ENCODE data around the gene PKN3. TPM values are rescaled to one million over a fixed set of nuclear protein-coding genes. Genes with fewer than 3 reads are reported as not detected.

Gene PKN3
- total RNA-seq, 1 donor: 3.6 TPM

DNA sequence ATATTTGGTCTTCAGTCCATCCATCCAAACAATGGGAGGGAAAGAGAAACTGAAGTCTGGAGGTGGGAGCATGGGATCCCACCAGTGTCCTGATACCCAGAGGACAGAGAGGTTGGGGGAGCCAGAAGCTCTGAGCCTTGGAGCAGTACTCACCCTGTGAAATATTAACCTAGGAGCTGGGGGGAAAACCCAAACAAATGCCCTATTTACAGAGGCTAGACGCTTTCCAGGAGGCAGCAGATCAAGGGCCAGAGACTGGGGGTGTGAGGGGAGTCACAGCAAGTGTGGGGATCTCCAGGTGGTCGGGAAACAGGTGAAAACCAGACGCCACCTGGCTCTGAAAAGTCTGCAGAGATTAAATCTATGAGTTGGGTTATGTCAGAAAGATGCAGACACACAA lies 63.2 kb downstream of the PKN3 start:
- no peak for DNase-seq (ENCODE audit: low read depth)
- TF ChIP-seq, protein P1, sequence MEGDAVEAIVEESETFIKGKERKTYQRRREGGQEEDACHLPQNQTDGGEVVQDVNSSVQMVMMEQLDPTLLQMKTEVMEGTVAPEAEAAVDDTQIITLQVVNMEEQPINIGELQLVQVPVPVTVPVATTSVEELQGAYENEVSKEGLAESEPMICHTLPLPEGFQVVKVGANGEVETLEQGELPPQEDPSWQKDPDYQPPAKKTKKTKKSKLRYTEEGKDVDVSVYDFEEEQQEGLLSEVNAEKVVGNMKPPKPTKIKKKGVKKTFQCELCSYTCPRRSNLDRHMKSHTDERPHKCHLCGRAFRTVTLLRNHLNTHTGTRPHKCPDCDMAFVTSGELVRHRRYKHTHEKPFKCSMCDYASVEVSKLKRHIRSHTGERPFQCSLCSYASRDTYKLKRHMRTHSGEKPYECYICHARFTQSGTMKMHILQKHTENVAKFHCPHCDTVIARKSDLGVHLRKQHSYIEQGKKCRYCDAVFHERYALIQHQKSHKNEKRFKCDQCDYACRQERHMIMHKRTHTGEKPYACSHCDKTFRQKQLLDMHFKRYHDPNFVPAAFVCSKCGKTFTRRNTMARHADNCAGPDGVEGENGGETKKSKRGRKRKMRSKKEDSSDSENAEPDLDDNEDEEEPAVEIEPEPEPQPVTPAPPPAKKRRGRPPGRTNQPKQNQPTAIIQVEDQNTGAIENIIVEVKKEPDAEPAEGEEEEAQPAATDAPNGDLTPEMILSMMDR (IDR thresholded peaks at IDR 0.05; ENCODE audit: insufficient read depth, low read length): no peak
- H3K4me3 ChIP-seq (ENCODE audit: low read depth, low read length): no peak overlapping the region

DNA sequence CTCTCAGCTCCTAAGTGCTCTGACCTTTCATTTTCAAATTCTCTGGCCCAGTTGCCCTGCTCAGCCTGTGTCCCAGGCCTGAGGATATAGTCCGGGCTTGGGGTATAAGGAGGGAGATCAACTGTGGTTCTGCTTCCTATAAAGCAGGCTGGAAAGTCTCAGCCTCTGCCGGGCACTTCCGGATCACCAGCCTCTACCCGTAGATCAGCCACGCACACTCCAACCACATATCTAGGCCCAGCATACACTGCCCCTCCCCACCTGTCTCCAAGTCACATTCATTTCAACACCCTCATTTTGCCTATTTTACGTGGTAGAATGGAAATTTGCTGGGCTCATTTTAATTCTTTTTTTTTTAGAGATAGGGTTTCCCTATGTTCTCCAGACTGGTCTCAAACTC lies 66.3 kb downstream of the PKN3 start:
- DNase-seq (ENCODE audit: low read depth): no peak
- H3K4me3 ChIP-seq (ENCODE audit: low read depth, low read length): no peak overlapping the region
- TF ChIP-seq, protein P1 (IDR thresholded peaks at IDR 0.05; ENCODE audit: insufficient read depth, low read length): no peak

Small RNA genes lying within 50 kb of the gene (small RNA-seq; reads per million reads assigned to genes)
- gene RF00017 (not detected), gene RN7SL560P (not detected)

Other genes with a start within 250 kb of the PKN3 start
- 10.5 and 25.4 TPM in 2 replicates for gene ODF2, start 246.5 kb upstream of the PKN3 start, total RNA-seq (ENCODE audit: low replicate concordance)
- 15.9 and 42.6 TPM in 2 replicates for gene GLE1, start 197.8 kb upstream of the PKN3 start, total RNA-seq (ENCODE audit: low replicate concordance)
- gene SPTAN1, start 149.9 kb upstream of the PKN3 start, total RNA-seq (ENCODE audit: low replicate concordance): 287 and 673 TPM in 2 replicates
- gene DYNC2I2, start 45.7 kb upstream of the PKN3 start, total RNA-seq (ENCODE audit: low replicate concordance): 42.8 and 65.7 TPM in 2 replicates
- 313 and 1,883 TPM in 2 replicates for gene SET, start 13.3 kb upstream of the PKN3 start, total RNA-seq (ENCODE audit: low replicate concordance)
- 18.9 and 31.2 TPM in 2 replicates for gene ZDHHC12, start 21.6 kb downstream of the PKN3 start, total RNA-seq (ENCODE audit: low replicate concordance)
- 24.3 and 76.3 TPM in 2 replicates for gene ZER1, start 69.4 kb downstream of the PKN3 start, total RNA-seq (ENCODE audit: low replicate concordance)
- 21.0 and 24.2 TPM in 2 replicates for gene TBC1D13, start 84.8 kb downstream of the PKN3 start, total RNA-seq (ENCODE audit: low replicate concordance)
- gene ENDOG, start 116.0 kb downstream of the PKN3 start, total RNA-seq (ENCODE audit: low replicate concordance): 11.1 and 14.3 TPM in 2 replicates
- 14.9 and 15.0 TPM in 2 replicates for gene SPOUT1, start 127.3 kb downstream of the PKN3 start, total RNA-seq (ENCODE audit: low replicate concordance)
- gene KYAT1, start 179.4 kb downstream of the PKN3 start, total RNA-seq (ENCODE audit: low replicate concordance): 5.3 and 6.8 TPM in 2 replicates
- 19.6 and 50.6 TPM in 2 replicates for gene LRRC8A, start 179.6 kb downstream of the PKN3 start, total RNA-seq (ENCODE audit: low replicate concordance)
- gene PHYHD1, start 218.5 kb downstream of the PKN3 start, total RNA-seq (ENCODE audit: low replicate concordance): 8.5 and 13.1 TPM in 2 replicates
- 17.6 and 27.4 TPM in 2 replicates for gene DOLK, start 245.1 kb downstream of the PKN3 start, total RNA-seq (ENCODE audit: low replicate concordance)
- 37.0 and 69.1 TPM in 2 replicates for gene NUP188, start 245.2 kb downstream of the PKN3 start, total RNA-seq (ENCODE audit: low replicate concordance)

All from fibroblast of the aortic adventitia (primary cell).